Glomerular visceral epithelial cell (primary cell): ENCODE measurements around the gene DRAM2.
"Not testable (repeated sequence)": the region's sequence is repeated elsewhere in the genome, so short reads cannot be mapped to it uniquely, and the experiment has no call there.

Source experiments
- DNase-seq: peaks from one replicate; pipeline ENCODE4 v3.0.0-alpha.2; 2016; ENCODE audit errors: extremely low spot score

Gene DRAM2

DNA sequence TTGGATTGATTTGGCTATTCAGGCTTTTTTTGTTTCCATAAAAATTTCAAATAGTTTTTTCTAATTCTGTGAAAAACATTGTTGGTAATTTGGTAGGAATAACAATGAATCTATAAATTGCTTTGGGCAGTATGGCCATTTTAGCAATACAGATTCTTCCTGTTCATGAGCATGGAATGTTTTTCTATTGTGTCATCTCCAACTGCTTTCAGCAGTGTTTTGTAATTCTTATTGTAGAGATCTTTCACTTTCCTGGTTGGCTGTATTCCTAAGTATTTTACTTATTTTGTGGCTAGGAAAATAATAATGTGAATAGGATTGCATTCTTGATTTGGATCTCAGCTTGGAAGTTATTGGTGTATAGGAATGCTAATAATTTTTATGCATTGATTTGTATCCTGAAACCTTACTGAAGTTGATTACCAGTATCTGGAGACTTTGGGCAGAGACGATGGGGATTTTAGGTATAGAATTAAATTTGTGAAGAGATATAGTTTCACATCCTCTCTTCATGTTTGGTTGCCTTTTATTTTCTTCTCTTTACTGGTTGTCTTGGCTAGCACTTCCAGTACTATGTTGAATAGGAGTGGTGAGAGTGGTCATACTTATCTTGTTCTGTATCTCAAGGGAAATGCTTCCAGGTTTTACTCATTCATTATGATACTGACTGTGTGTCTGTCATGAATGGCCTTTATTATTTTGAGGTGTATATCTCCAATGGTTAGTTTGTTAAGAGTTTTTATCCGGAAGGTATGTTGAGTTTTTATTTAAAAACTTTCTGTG, 57.3 kb downstream of the DRAM2 start:
- DNase-seq, result no peak

DNA sequence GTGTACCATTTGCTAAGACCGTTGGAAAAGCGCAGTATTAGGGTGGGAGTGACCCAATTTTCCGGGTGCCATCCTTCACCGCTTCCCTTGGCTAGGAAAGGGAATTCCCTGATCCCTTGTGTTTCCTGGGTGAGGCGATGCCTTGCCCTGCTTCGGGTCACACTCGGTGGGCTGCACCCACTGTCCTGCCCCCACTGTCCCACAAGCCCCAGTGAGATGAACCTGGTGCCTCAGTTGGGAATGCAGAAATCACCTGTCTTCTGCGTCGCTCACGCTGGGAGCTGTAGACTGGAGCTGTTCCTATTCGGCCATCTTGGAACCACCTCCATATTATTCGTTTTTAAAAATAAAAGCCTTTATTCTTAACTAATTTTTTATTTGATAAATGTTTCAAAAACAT, 60.6 kb downstream of the DRAM2 start:
- not testable (repeated sequence) for DNase-seq

DNA sequence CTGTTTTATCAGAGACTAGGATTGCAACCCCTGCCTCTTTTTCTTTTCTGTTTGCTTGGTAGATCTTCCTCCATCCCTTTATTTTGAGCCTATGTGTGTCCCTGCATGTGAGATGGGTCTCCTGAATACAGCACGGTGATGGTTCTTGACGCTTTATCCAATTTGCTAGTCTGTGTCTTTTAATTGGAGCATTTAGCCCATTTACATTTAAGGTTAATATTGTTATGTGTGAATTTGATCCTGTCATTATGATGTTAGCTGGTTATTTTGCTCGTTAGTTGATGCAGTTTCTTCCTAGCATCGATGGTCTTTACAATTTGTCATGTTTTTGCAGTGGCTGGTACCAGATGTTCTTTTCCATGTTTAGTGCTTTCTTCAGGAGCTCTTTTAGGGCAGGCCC, 62.6 kb downstream of the DRAM2 start:
- not testable (repeated sequence) for DNase-seq
